ENCODE data around the gene RIC8B.

DNA sequence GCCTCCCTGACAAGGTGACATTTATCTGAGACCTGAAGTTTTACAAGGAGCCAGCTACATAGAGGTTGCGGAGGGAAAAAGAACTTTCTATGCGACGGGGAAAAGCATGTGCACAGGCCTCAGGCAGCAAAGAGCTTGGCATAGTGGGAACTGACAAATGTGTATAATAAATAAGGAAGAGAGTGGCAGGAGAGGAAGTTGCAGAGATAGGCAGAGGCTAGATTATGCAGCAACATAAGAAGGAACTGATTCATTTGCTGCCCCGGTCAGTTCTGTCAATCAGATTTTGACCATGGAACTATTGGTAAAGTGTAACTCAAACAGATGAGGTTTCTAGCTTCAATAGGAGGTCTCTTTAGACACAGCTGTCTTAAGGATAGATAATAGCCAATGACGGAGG, 33.7 kb upstream of the RIC8B start:
- TF ChIP-seq TAF1 (IDR thresholded peaks at IDR 0.05; ENCODE audit: borderline replicate concordance, insufficient read depth, low read length) (no peak), POLR2AphosphoS5 (IDR thresholded peaks at IDR 0.05; ENCODE audit: low read depth, low read length) (no peak), SIN3A (IDR thresholded peaks at IDR 0.05; ENCODE audit: borderline replicate concordance, insufficient read depth, low read length) (no peak), REST (IDR thresholded peaks at IDR 0.05; ENCODE audit: insufficient read depth in 1 of 2, low read depth in 2 of 2, low read length in 2 of 2) (no peak)
